Measurements from ENCODE around the gene SRPX2. TPM values are rescaled to one million over a fixed set of nuclear protein-coding genes. Genes with fewer than 3 reads are reported as not detected.

The SRPX2 gene
- polyA plus RNA-seq, 1 donor (not counting 4 experiments of a cell fraction or from before 2014, with no cell fraction given), result 4.0 TPM

DNA sequence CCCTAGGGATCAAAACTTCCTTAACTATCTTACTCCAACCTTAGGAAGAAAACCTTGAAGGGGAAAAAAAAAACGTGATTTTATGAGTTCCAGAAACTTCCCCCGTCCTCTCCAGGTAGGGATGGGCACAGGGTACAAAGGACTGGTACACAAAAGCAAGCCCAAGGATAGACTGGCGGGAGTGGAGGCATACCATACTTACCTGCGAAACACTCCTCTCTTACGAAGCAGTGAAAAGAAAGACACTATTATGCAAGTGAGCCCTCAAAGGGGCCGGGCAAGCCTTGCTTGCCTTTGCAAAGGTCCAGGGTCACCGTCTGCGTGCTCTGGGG, 8.0 kb upstream of the SRPX2 start:
- no peaks in the 10 kb centered on the region for H3K9me3 ChIP-seq (ENCODE audit: control insufficient read depth, low read depth, low read length)
- no peaks in the 10 kb centered on the region for H3K4me1 ChIP-seq (ENCODE audit: control insufficient read depth, extremely low read depth, insufficient read depth, low read length)
- TF ChIP-seq EZH2 (IDR thresholded peaks at IDR 0.05; ENCODE audit: low read length) (no peak), CTCF (optimal IDR thresholded peaks at IDR 0.05 in 1 of 3, IDR thresholded peaks at IDR 0.05 in 1 of 3, conservative IDR thresholded peaks at IDR 0.05 in 1 of 3; ENCODE audit: extremely low read depth in 1 of 3, insufficient read depth in 2 of 3, low read length in 3 of 3) (no peak)
- H3K27ac ChIP-seq (ENCODE audit: control insufficient read depth, insufficient read depth, low read length), result peak overlapping the region; percentile 36
- H3K36me3 ChIP-seq (ENCODE audit: control insufficient read depth in 2 of 2, extremely low read depth in 1 of 2, insufficient read depth in 2 of 2, low read length in 2 of 2), result peaks cover 0 to 4% of the 10 kb centered on the region in 2 experiments
- peak overlapping the region; percentile 87 for H2AFZ ChIP-seq (ENCODE audit: control insufficient read depth, low read length)
- FAIRE-seq, result no peak
- no peaks in the 10 kb centered on the region for H3K27me3 ChIP-seq (ENCODE audit: control insufficient read depth, extremely low read depth, insufficient read depth, low read length)
- H3K9me1 ChIP-seq (ENCODE audit: control insufficient read depth, extremely low read depth, insufficient read depth, low read length), result no peaks in the 10 kb centered on the region
- dilution Hi-C loops (cut with MboI; ENCODE audit: extremely low pct_ligation_motif_present, low sequenced_read_pairs), result no loop called here
- no peak for DNase-seq (ENCODE audit: low read depth, low spot score)
- no peaks in the 10 kb centered on the region for H3K79me2 ChIP-seq (ENCODE audit: control insufficient read depth, insufficient read depth, low read length)
- H3K4me3 ChIP-seq (ENCODE audit: control insufficient read depth in 2 of 3, extremely low read depth in 1 of 3, insufficient read depth in 2 of 3, low read depth in 1 of 3, low read length in 3 of 3), result peak overlapping the region; percentile 60 to 75 (median 66)
- H4K20me1 ChIP-seq (ENCODE audit: control insufficient read depth, extremely low read depth, insufficient read depth, low read length), result no peaks in the 10 kb centered on the region
- peak overlapping the region; percentile 62 for H3K4me2 ChIP-seq (ENCODE audit: control insufficient read depth, extremely low read depth, insufficient read depth, low read depth, low read length)
- peak overlapping the region; percentile 78 for H3K9ac ChIP-seq (ENCODE audit: control insufficient read depth, extremely low read depth, insufficient read depth, low read length)

DNA sequence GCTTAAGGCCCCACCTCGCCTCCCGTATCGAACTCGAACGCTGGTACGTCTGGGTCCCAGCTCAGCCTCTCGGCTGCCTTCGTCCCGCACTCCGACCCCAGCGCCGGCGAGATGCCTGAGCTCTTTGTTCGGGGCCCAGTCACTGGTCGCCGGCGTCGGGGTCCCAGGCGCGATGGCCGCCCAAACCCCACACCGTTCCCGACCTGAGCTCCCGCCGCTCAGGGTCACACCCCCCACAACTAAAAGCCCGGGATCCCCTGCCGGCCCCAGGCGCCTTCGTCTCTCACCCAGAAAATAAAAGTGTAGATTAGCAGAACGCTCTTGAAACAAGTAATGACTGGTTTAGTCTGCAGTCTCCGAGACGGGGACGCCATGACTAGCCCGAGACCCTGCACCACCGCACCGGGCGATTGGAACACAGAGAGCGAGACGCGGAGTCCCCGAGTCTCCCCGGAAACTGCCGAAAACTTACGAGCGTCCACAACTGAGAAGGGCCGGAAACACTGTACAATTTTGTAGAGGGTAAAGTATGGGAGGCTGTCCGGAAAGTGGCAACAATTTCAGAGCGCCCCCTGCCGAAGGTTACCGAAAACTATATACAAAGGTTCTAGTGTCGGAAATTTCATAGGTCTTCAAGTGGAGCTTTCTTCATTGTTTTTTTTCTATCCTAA, 7.5 kb upstream of the SRPX2 start, which contains the start of gene TSPAN6:
TSS of gene TSPAN6 (minus strand) at position 486 of the 671 bp plus-strand sequence. CDS start at position 374, 112 bp downstream.
- DNase-seq (ENCODE audit: low read depth, low spot score) (peak; percentile 23), FAIRE-seq (peak; percentile 48)
- peaks cover 0 to 4% of the 10 kb centered on the region in 2 experiments for H3K36me3 ChIP-seq (ENCODE audit: control insufficient read depth in 2 of 2, extremely low read depth in 1 of 2, insufficient read depth in 2 of 2, low read length in 2 of 2)
- peak within 1 kb of the TSS; percentile 78 for H3K9ac ChIP-seq (ENCODE audit: control insufficient read depth, extremely low read depth, insufficient read depth, low read length)
- peak within 1 kb of the TSS; percentile 87 for H2AFZ ChIP-seq (ENCODE audit: control insufficient read depth, low read length)
- H3K4me3 ChIP-seq (ENCODE audit: control insufficient read depth in 2 of 3, extremely low read depth in 1 of 3, insufficient read depth in 2 of 3, low read depth in 1 of 3, low read length in 3 of 3), result peak within 1 kb of the TSS; percentile 60 to 75 (median 66)
- dilution Hi-C loops (cut with MboI; ENCODE audit: extremely low pct_ligation_motif_present, low sequenced_read_pairs), result no loop called here
- H3K79me2 ChIP-seq (ENCODE audit: control insufficient read depth, insufficient read depth, low read length), result no peaks in the 10 kb centered on the region
- no peaks in the 10 kb centered on the region for H3K27me3 ChIP-seq (ENCODE audit: control insufficient read depth, extremely low read depth, insufficient read depth, low read length)
- H4K20me1 ChIP-seq (ENCODE audit: control insufficient read depth, extremely low read depth, insufficient read depth, low read length), result no peaks in the 10 kb centered on the region
- no peaks in the 10 kb centered on the region for H3K4me1 ChIP-seq (ENCODE audit: control insufficient read depth, extremely low read depth, insufficient read depth, low read length)
- TF ChIP-seq EZH2 (IDR thresholded peaks at IDR 0.05; ENCODE audit: low read length) (no peak), CTCF (optimal IDR thresholded peaks at IDR 0.05 in 1 of 3, IDR thresholded peaks at IDR 0.05 in 1 of 3, conservative IDR thresholded peaks at IDR 0.05 in 1 of 3; ENCODE audit: extremely low read depth in 1 of 3, insufficient read depth in 2 of 3, low read length in 3 of 3) (peak; percentile 35 to 53 (median 50))
- H3K9me3 ChIP-seq (ENCODE audit: control insufficient read depth, low read depth, low read length), result no peaks in the 10 kb centered on the region
- H3K4me2 ChIP-seq (ENCODE audit: control insufficient read depth, extremely low read depth, insufficient read depth, low read depth, low read length), result peak within 1 kb of the TSS; percentile 62
- peak within 1 kb of the TSS; percentile 36 for H3K27ac ChIP-seq (ENCODE audit: control insufficient read depth, insufficient read depth, low read length)
- H3K9me1 ChIP-seq (ENCODE audit: control insufficient read depth, extremely low read depth, insufficient read depth, low read length), result no peaks in the 10 kb centered on the region
